D341Med (cell line): ENCODE data around the gene REXO1.

ENCODE experiments used
- DNase-seq: peaks from one replicate; pipeline ENCODE4 v3.0.0; 2012; ENCODE audit warnings: low spot score

REXO1 gene

DNA sequence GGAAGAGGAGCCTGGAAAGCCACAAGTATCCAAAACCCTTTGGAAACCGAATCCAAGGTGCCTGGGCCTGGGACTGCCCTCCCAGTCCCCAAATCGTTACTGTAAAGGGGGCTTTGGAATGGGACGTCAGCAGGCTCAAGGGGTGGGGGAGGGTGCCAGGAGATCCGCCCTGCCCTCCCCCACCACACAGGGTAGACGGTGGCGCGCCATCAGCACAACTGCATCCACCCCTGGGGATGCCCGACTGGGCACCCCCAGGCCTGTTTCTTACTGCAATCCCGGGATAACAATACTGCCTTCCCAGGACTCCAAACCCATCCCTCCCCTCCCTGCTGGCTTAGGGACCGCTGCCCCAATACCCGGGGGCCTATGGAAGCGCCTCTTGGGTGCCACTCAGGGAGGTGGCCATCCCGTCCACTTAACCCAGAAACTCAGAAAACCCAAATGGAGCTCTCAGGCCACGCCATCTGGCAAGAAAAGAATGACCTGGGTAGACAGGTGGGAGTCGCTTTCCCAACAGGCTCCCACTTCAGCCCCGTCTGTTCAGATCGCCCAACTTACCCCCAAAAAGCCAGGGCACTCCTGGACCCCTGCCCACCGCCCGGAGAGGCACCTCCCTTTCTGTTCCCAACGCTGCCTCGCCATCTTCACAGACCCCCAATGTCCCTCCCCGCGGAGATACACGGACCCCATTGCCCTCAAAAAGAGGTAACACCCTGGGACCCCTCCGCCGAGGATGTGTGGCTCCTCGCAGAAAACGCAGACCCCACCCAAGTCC, 12.7 kb upstream of the REXO1 start:
- DNase-seq = no peak

DNA sequence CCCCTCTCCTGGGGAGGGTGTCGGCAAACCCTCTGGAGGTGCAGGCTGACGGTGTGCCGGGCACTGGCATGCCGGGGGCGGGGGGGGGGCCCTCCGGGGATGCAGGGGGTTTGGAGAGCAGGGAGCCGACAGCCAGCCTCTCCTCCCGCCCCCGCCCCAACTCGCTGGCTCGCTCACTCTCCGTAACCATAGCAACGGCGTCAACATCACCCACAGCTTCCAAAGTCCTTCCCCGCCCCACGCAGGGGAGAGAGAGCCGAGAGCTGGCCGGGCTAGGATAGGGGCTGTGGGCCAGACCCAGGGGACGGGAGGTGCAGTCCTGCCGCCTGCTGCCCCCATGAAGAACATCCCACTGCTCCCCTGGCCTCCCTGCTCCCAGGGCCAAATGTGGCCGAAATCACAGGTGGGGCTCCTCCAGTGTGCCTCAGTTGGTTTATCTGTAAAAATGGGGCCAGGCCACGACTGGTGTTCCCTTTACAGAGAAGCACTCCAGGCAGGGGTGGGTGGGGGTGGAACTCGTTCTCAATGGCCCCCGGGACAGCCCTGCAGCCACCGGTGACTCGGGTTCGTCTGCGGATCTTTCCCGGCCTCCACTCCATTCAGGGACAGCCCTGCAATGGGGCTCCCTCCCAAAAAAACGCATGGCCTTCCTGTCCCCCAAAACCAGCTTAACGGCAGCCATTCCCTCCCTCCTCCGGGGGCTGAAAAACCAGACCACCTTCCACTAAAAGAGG, 11.9 kb upstream of the REXO1 start:
- DNase-seq = peak; percentile 74

DNA sequence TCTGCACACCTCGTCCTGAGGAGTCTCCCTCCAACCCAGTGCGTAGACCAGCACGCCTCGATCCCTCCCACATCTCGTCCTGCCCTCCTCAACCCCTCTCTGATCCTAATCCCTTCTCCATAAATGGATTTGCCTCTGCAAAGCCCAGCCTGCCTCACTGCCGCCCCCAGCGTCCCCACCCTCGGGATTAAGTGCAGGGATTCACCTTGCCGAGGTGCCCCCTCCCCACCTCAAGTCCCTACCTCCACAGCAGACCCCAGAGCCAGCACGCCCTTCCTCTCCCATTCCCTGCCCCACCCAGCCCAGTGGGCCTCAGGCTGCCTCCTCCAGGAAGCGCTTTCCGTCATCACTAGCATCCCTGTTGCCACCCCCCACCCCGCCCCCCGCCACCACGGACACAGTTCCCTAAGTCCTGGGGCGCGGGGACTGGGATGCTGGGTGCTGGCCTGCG, 11.1 kb upstream of the REXO1 start:
- DNase-seq = peak; percentile 64

DNA sequence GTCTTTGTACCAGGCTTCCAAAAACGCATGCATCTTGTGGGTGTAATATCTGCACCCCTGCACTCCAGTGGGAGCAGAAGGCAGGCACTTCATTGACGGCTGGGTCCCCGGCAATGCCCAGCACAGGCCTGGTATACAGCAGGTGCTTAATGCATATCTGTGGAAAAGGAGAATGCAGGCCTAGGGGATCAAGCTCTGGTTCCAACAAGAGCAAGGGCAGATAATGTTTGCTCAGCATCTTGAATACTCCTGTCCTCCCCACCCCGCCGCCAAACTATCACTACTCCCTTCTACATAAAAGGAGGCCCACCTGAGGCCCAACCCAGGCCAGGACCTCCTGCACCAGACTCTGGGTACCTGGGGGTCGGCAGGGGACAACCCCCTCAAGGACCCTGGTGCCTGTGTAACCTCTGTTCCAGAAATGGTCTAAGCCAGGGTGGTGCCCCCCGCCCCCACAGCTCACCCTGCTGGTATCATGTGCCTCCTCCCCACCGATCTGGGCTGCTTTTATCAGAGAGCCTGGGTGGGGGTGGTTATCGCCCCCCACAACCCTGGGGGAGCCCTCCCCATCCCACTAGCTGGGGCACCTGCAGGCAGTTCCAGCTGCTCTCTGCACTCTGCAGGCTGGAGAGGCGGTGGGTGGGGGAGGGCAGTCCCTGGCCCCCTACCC, 10.3 kb upstream of the REXO1 start:
- DNase-seq = no peak

DNA sequence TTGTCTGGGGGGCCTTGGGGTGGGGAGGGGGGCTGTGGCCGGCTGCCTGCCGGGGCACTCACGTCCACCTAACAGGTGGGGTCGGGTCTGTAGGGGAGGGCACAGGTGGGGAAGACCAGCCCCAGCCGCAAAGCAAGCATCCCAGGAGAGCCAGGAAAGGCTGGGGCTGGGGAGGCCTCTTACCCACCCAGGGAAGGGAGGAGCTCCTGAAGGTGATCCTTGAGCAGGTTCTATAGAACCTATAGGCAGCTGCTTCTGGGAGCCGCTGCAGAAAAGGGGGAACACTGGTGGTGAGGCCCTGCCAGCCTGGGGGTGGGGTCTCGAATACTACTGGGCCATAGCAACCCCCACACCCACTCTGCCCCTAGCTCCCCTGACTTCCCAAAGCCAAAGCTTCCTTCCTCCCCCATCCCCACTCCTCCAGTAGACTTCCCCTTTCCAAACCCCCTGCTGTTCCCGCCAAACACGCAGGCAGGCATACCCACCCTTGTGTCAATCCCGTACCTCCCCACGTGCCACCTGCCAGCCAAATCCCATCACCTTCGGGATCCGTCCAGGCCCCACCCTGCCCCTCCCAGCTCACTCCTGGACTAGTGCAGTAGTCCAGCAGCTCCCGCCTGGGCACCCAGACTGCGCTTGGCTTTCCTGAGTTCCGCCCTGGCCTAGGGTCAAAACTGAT, 9.5 kb upstream of the REXO1 start:
- no peak for DNase-seq

DNA sequence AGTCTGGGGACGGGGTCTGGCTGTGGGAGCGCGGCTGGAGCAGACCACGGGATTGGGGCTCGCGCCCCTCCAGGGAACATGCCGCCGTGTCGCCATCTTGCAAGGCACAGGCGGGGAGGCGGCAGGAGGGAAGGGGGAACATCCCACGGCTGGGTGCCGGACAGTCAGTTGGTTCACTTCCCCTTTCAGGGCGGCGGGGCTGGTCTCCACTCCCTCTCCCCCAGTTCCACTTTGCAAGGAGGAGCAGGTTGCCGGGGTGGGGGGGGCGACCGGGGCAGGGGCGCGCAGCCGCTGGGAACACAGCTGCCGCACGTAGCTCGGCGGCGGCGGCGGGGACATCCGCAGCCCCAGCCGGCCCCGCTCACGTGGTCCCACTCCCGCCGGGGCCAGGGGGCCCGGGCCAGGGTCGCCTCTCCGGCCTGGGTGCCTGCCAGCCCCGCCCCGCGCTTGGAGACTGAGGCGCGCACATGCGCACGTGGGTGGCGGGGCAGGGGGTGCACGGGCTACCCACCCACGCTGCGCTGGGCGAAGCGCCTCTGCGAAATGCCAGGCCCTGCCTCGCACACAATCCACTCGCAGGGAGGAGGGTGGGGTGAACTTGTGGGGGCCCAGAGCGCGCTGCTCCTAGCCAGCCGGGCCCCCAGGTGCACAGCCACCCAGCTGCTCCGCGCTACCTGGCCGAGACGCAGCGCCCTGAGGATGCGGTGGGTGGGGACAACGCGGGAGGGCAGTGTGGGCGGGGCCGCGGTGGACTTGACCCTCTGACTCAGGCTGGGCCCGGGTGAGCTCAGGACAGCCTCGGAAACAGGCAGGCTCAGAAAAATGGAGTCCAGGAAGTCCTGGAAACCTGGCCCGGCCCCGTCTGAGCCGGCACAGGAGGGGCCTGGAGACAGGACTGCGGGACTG, 8.7 kb upstream of the REXO1 start:
- no peak for DNase-seq

DNA sequence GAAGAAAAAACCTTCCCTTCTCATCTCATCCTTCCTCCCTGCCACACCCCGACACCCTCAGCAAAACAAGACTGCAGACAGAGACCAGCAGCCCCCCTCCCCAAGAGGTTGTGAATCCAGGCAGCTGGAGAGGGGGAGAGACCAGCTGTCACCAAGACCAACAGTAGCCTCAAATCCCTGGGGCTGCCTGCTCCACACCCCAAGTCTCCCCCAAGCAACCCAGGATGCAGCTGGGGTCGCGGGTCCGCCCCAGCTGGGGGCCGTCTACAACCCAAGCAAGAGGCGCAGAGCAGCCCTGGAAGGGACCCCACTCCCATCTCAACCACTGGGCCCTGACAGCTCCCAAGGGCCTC, 8.0 kb upstream of the REXO1 start:
- DNase-seq = peak; percentile 66

DNA sequence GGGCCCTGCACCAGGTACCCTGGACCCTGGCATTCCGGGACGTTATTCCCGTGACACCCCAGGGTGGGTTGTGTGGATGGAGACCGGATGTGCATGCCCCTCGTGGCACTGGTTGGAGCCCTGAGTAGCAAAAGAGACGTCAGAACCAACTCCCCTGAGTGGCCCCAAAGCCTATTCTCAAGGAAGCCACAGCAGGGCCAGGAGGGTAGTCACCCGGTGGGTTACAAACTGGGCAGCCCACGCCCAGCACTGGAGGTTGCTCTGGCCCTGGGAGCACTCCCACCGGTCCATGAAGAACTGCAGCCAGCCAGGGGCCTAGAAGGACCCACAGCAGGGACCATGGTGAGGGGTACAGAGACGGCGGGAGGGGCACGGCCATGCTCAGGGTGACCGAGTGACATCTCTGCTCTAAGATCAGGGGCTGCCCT, 7.6 kb upstream of the REXO1 start:
- DNase-seq = no peak

DNA sequence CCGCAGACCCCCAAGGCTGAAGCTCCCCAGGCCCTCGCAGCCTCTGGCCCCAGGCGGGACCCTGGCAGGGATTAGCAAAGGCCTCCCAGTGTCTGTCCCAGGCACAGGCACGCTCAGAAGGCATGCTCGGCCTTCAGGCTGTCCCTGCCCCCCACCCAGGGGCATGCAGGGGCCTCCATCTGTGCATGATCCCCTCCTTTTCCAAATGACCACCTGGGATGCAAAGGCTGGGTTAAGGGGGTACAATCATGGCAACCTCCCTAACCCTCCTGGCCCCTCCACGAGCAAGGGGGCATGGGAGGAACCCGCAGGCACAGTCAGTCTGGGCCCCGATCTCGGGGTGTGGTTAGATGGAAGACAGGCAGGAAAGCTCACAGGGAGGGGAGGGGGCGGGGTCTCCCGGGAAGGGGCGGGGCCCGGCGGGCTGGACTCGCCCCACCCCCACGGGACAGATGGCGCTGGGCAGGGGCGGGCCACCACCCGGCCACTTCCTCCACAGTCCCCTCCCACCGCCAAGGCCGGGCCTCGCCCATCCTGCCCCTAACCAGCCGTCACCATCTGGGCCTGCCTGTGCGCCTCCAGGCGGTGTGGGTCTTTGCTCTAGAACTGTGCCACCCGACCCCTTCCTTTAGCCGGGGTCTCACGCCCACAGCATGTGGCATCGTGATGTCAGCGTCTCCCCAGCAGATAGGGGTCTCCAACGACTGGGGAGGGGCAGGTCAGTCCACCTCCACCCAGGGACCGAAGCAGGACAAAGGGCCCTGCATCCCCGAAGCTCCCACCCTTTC, 7.0 kb upstream of the REXO1 start:
- peak; percentile 96 for DNase-seq

DNA sequence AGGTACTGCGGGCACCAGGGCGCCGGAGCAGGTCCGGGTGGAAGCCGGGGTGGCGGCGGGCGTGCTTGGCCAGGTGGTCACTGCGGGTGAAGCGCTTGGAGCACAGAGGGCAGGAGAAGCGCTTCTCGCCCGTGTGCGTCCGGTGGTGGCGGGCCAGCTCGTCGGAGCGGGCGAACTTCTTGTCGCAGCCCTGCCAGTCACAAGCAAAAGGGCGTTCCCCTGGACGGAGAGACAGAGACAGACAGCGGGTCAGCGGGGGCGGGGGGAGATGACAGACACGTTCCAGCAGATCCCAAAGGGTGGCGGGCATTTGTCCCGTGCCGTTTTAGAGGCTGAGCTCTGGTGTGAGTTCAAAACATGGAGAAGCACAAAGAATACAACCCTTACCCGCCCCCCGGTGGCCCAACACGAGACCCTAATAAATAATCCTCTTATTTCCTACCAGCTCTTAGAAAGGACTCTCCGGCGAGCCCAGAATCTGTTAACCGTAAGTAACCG, 6.3 kb upstream of the REXO1 start:
- no peak for DNase-seq

DNA sequence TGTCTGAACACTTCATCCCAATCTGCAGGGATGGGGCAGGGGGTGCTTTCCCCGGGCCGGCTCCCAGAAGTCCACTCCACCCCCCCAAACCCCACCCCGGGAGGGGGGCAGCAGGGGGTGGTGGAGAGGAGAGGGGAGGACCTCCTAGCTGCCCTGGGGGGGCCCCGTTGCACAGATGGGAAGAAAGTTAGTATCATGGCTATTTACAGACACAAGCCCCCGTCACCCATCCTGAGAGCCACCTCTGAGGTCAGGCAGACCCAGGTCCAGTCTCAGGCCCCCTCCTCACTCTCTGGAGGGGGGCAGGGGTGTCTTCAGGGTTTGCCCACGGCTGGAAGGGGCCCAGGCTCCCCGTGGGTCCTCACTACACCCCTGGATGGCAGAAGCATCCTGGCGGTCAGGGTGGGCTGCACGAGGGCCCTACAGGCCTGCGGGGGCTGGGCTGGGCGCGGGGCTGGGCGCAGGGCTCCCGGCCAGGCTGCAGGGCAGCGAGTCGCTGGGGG, 5.8 kb upstream of the REXO1 start:
- DNase-seq = no peak

DNA sequence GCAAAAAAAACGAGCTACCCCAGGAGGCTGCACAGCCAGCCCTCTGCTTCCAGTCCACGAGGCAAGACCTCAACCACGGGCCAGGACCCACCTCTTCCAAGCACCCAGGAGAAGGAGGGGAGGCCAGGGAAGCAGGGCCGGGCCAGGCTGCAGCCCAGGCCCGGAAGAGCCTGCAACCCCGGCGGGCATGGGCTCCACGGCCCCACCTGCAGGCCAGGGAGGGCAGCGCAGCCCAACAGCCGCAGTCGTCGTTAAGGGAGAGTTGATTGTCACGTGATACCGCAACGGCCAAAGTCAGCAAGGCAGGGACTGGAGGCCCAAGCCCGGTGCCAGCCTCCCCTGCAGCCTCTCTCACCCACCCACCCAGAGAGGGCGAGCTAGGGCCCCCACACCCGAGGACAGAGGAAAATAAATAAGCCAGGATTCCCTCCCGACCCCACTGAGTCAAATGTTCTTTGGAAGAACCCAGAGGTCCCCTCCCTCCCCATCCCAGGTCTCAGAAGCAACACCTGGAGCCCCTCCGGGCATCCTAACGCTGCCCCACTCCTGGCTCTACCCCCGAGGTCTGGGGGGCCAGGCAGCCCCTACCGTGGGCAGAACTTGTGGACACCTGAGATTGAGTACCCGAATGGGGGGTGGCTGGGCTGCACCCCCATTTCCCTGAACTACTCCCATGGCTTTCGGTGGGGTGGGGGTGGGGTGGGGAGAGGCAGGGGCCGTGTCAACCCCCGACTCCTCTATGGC, 5.2 kb upstream of the REXO1 start:
- peak; percentile 87 for DNase-seq

DNA sequence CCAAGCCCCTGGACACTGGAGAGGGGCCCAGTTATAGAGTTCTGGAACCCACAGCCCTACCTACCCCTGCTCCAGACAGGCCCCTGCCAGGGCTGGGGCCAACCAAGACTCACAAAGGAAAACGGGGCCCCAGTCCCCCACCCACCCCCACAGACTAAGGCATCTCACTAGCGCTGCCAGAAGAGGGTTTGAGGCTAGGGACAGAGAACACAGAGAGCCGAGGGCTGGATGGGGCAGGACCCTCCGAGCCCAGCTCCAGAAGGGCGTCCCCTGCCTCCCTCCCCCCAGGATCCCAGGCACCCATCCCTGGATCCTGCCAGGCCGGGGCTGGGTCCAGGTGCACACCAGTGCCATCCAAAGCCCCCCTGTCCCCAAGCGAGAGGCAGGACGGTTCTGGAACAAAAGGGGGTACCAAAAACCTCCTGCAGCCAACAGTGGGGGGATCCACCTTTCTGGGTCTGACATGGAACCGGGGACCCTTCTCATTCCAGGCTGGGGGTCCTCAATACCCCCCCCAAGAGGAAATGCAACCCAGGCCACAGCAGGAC, 4.4 kb upstream of the REXO1 start:
- no peak for DNase-seq

DNA sequence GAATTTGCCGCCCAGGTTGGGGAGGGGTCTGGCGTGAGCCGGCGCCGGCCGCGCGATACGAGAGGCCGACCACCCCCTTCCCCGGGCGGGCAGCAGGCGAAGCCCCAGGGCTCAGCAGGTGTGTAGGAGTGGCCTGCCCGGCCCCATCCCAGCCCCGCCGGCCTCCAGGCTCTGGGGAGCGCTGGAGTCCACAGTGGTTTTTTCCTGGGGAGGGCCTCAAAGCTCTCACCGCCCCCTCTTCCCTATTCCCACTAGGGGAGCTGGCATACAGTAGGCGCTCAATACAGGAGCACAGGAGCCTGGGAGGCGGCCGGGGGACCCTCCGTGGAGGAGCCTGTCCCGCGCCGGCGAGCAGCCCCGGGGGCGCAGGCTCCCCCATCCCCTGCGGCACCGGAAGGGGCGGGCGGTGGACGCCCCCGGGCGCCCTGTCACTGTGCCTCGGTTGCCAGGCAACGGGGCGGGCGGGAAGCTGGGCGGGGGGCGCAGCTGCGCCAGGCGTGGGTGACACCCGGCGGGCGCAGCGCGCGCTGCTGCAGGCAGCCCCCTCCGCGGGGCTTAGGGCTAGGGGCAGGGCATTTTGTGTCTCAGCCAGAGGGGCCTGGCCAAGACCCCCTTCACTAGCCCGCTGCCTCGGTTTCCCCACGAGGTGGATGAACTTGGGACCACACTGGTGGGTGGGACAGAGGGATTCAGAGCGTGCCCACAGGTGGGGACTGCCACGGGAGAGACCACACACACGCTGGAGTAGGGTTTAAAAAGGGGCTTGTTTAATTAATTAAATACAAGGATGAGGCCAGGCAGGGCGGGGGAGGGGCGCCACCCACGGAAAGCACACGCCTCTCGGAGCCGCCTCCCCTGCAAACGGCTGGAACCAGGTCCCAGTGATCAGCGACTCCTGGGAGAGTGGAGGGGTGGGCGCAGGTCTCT, 3.6 kb upstream of the REXO1 start:
- DNase-seq = no peak

DNA sequence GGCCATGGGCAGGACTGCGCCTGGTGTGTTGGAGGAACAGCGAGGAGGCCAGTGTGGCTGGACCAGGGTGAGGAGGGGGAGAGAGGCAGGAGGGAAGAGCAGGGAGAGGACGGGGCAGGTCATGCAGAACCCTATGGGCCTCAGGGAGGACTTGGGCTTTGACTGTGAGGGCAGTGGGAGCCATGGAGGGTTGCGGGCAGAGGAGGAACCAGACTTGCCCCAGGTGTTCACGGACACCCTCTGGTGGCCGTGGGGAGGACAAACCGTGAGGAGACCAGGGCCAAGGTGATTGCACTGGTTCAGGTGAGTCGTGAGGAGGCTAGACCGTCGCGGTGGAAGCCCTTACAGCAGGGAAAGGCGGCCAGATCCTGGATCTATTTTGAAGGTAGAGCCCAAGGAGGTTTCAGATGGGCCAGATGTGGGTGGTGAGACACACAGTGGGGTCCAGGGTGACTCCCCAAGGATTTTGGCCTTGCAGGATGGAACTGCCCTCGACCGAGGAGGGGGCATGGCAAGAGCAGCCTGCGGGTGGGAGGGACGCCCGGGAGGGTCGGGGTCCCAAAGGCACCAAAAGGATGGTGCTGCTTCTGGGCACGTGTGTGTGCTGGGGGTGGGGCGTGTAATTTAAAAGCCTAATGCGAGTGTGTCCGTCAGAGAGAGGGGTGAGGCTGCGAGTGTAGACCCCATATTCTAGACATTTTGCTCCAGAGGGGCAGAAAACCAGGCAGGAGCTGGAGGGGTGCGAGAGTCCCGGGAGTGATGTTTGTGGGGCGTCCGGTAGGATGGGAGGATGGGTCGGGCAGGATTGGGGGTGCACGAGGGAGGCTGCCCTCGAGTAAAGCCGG, 2.7 kb upstream of the REXO1 start:
- DNase-seq = no peak

DNA sequence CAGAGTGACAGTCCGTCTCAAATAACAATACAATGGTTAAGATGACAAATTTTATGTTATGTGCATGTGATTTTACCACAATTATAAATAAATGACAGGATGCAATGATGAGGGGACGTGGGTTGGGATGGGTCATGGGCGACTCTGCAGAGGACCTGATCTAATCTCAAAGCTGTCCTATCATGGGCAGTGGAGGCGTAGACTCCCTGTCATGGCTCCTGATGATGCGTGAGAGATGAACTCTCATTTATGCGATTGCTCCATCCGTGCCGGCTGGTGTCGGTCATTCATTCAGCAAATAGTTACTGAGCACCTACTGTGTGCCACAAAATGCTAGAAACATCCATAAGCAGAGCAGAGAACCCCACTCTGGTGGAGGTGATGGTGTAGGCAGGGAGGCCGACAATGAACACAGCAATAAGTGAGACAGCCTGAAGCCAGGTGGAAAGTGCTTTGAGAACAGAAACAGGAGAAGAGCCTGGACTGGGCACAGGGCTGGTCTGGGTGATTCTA, 1.7 kb upstream of the REXO1 start:
- no peak for DNase-seq

DNA sequence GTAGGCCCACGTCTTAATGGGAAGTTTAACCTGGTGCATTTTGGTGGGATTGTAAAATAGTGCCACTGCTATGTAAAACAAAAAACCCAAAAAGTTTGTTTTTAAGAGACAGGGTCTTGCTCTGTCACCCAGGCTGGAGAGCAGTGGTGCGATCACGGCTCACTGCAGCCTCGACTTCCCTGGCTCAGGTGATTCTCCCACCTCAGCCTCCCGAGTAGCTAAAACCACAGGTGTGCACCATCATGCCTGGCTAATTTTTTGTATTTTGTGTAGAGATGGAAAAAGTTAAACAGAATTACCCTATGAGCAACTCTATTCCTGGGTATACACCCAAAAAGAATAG, 820 bp upstream of the REXO1 start:
- DNase-seq = no peak
